Measurements from ENCODE around the gene NCEH1.

- TF ChIP-seq CTCF (conservative IDR thresholded peaks at IDR 0.05; ENCODE audit: low read length): no peak
- no peak for TF ChIP-seq EZH2phosphoT487 (IDR thresholded peaks at IDR 0.05; ENCODE audit: borderline replicate concordance)
Observed at GRCh38 chr3:172641291-172641690, 69.6 kb downstream of the NCEH1 start.
